ENCODE data around the gene RPP21.
A peak's percentile ranks its signal among the peaks of the same experiment; 100 is the strongest.

RPP21 gene

GRCh38 chr6:30344868-30345671, at the start of gene RPP21:
Gene RPP21, plus strand, starts transcription at chr6:30345156. Its CDS starts 16 bp downstream, at chr6:30345172.
- DNase-seq (ENCODE audit: extremely low read depth, low read depth), result no peak
- no peak for TF ChIP-seq CTCF (IDR thresholded peaks at IDR 0.05; ENCODE audit: low read depth, low read length, missing control alignments)
- peak within 1 kb of the TSS; percentile 76 for H3K4me3 ChIP-seq (replicated peaks; ENCODE audit: low read depth, low read length)

GRCh38 chr6:30295837-30296236, 49.1 kb upstream of the RPP21 start:
- no peak overlapping the region for H3K4me3 ChIP-seq (replicated peaks; ENCODE audit: low read depth, low read length)
- TF ChIP-seq CTCF (IDR thresholded peaks at IDR 0.05; ENCODE audit: low read depth, low read length, missing control alignments), result no peak
- no peak for DNase-seq (ENCODE audit: extremely low read depth, low read depth)

- TF ChIP-seq CTCF (IDR thresholded peaks at IDR 0.05; ENCODE audit: low read depth, low read length, missing control alignments), result no peak
- no peak for DNase-seq (ENCODE audit: extremely low read depth, low read depth)
- H3K4me3 ChIP-seq (replicated peaks; ENCODE audit: low read depth, low read length), result no peak overlapping the region
These were observed 41.0 kb upstream of the RPP21 start for GRCh38 chr6:30304002-30304401.

- TF ChIP-seq CTCF (IDR thresholded peaks at IDR 0.05; ENCODE audit: low read depth, low read length, missing control alignments), result no peak
- no peak overlapping the region for H3K4me3 ChIP-seq (replicated peaks; ENCODE audit: low read depth, low read length)
- no peak for DNase-seq (ENCODE audit: extremely low read depth, low read depth)
These were observed 33.9 kb upstream of the RPP21 start for GRCh38 chr6:30311101-30311500.

- TF ChIP-seq CTCF (IDR thresholded peaks at IDR 0.05; ENCODE audit: low read depth, low read length, missing control alignments), result no peak
- H3K4me3 ChIP-seq (replicated peaks; ENCODE audit: low read depth, low read length), result no peak overlapping the region
- no peak for DNase-seq (ENCODE audit: extremely low read depth, low read depth)
These were observed 33.3 kb upstream of the RPP21 start for GRCh38 chr6:30311671-30312070.

GRCh38 chr6:30312266-30312665, 32.7 kb upstream of the RPP21 start:
- DNase-seq (ENCODE audit: extremely low read depth, low read depth), result no peak
- no peak overlapping the region for H3K4me3 ChIP-seq (replicated peaks; ENCODE audit: low read depth, low read length)
- TF ChIP-seq CTCF (IDR thresholded peaks at IDR 0.05; ENCODE audit: low read depth, low read length, missing control alignments), result no peak
